GM19372 (cell line): ENCODE results near the gene LDAF1.
"Not testable (repeated sequence)": the region's sequence is repeated elsewhere in the genome, so short reads cannot be mapped to it uniquely, and the experiment has no call there.

Source experiments
- ATAC-seq: cut with Tn5 transposase; IDR thresholded peaks from one replicate; pipeline ENCODE4 v1.9.1; 2021; ENCODE audit warnings: mild to moderate bottlenecking, low read depth, moderate library complexity; ENCODE audit not compliant: unreplicated experiment

LDAF1 gene

DNA sequence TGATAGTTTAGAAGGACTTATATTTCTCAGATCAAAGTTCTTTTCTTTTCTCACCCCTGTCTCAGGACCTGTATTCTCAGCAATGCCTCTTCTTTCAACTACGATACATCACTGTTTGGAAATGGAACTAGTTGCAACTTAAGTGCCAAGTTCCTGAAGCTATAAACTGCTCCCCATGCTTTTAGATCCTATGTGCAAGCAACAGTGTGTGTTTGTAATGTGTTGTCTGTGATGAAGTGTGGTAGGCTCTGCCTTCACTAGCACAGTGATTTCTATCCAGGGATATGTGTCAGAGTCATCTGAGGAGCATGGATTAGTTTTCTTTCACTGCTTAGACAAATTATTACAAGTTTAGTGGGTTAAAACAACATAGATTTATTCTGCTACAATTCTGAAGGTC, 34.5 kb downstream of the LDAF1 start:
- no peak for ATAC-seq

- ATAC-seq: no peak
These were observed 36.4 kb downstream of the LDAF1 start for GRCh38 chr16:21194771-21195301.

- not testable (repeated sequence) for ATAC-seq
These were observed 36.9 kb downstream of the LDAF1 start for GRCh38 chr16:21195330-21195729.

DNA sequence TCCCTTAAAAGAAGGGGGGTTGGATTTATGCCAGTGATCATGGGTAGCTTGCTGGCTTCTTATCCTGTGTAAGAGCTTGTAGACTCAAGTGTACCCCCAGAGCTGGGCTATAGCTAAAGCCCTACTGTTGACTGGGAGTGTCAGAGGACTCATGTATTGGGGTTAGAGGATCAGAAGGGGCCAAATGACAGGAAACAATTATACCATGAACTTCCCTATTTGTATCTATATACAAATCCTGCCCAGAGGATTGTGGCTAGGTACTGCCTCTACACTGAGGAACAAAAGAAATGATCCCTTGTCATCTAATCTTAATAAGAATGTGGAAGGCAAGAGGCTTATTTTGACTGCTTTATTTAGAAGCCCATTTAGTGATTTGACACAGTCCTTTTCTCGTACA, 38.6 kb downstream of the LDAF1 start:
- ATAC-seq: no peak

- ATAC-seq: no peak
These were observed 39.1 kb downstream of the LDAF1 start for GRCh38 chr16:21197621-21198020.

DNA sequence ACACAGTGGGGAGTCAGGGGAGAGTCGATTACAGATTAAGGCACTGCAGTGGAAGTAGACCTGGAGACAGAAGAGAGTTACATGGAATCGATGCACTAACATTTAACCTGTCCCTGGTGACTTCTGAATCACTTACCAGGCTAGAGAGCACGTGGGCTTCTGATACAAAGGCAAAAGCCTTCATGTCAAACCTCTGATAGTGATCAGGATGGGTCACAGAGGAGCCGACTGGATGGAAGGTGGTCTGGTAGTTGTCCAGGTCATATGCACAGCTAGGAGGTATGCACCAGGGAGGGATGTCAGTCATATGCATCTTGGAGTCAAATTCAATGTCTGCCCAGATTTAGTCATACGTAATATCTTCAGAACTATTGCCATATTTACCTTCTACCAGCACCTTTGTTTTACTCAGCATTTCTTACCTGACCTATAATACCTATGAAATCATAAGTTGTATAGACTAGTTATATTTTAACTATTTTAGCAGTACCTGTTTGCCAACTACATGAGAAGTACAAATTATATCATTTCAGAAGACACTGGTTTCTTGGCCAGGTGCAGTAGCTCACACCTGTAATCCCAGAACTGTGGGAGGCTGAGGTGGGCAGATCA, 41.2 kb downstream of the LDAF1 start:
- no peak for ATAC-seq

- no peak for ATAC-seq
These were observed 44.8 kb downstream of the LDAF1 start for GRCh38 chr16:21203155-21203797.

DNA sequence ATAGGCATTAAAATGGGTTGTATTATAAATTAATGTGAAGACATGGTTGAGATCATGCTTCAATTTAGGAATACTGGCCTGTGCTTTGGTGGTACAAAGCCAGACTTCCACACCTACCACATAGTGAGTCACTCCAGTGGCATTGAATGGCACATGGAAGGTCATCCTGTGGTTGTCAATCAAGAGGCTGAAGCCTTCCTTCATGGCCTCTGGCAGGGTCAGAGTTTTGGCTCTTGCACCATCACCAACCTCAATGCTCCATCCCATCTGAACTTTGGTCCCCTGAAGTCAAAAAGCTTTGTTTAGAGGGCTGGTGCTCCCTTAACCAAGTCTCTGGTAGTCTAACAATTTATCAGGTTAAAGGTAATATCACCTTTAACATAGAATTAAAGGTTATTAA, 46.8 kb downstream of the LDAF1 start:
- no peak for ATAC-seq

GRCh38 chr16:21206550-21206949, 48.1 kb downstream of the LDAF1 start:
- ATAC-seq: no peak

GRCh38 chr16:21208446-21209230, 50.2 kb downstream of the LDAF1 start:
- ATAC-seq: no peak

GRCh38 chr16:21211486-21211885, 53.0 kb downstream of the LDAF1 start, which contains the start of gene ZP2:
TSS of gene ZP2 (minus strand) at chr16:21211574. CDS start at chr16:21211547, 27 bp downstream.
- ATAC-seq: no peak

DNA sequence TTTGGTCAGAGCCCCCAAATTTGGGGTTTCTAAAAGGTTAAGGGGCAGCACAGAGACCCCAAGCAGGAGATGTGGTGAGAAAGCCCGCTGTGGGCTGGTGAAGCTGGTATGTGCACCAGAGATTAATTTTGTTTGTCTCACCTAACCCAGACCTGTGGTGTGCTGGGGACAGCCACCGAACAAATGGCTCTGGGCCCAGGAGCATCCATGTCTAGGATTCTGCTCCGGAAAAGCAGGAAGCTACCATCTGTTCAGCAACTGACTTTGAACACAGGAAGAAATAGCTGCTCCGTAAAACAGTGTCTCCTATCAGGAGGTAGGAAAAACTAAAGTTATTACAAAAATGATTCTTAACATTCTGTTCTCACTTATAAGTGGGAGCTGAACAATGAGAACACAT, 55.6 kb downstream of the LDAF1 start:
- ATAC-seq: no peak

DNA sequence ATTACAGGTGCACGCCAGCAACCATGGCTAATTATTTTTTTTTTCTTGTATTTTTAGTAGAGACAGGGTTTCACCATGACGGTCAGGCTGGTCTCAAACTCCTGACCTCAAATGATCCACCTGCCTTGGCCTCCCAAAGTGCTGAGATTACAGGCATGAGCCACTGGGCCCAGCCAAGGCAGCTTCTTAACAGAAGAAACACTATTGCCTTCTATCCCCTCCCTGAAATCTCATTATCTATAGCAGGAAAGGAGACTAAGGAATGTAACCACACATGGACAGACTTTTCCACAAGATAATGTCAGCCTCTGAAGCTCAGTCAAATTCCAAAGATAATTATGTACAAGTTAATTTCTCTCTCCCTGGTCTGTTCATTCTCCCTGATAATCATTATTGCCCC, 58.6 kb downstream of the LDAF1 start:
- ATAC-seq: no peak

GRCh38 chr16:21218153-21218552, 59.7 kb downstream of the LDAF1 start:
- ATAC-seq: no peak

DNA sequence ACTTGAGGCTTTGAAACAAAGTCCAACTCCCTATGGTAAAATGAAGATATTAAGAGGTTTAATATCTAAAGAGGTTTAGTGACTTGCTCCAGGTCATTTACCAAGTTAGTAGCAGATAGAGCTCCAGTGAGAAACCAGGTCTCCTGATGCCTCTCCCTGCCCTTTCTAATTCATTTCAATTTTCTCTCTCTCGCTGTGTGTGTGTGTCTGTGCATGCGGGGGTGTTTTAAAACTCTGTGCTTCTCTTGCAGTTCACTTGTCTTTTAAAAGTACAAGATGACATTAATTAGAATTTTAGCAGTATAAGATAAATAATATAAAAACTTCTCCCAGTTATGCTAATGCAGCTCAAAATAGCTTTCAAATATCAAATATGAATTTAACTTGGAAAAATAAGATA, 61.1 kb downstream of the LDAF1 start:
- ATAC-seq: no peak

- ATAC-seq: no peak
These were observed 64.2 kb downstream of the LDAF1 start for GRCh38 chr16:21222495-21223337.

GRCh38 chr16:21223787-21224186, 65.3 kb downstream of the LDAF1 start:
- ATAC-seq: no peak

- ATAC-seq: no peak
These were observed 66.3 kb downstream of the LDAF1 start for GRCh38 chr16:21224800-21225199.

GRCh38 chr16:21226749-21227148, 68.3 kb downstream of the LDAF1 start:
- ATAC-seq: no peak

DNA sequence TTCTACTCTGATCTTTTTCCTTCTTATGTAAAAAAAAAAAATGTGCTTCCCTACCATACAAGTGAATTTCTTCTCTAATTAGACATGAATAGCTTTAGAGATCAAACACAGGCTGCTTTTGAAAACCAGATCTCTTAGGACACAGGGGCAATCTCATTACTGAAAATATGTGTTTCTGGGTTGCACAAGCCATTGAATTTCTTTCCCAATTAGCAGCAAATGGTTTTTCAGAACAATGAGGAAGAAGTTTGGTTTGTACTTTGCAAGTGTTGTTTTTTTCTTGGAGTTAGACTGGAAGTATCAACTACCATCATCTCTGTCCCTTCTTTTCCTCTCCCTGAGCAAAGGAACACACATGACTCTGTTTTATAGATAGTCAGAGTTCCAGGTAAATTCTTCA, 69.4 kb downstream of the LDAF1 start:
- no peak for ATAC-seq
